RCC 7860 (cell line): Measurements from ENCODE around the gene CXCR4.
"Not testable (repeated sequence)": the region's sequence is repeated elsewhere in the genome, so short reads cannot be mapped to it uniquely, and the experiment has no call there.

Source experiments
- DNase-seq: peaks from one replicate; pipeline ENCODE4 v3.0.0-alpha.2; 2015; ENCODE audit warnings: low spot score
- FAIRE-seq: peaks from 2 replicates; lab custom pipeline; 2012; peaks lifted over from hg19 to GRCh38; lab: Jason Lieb, UNC

Gene CXCR4

GRCh38 chr2:136080114-136080513, 37.8 kb downstream of the CXCR4 start:
- no peak for DNase-seq
- no peak for FAIRE-seq

GRCh38 chr2:136077107-136077506, 40.8 kb downstream of the CXCR4 start:
- no peak for FAIRE-seq
- no peak for DNase-seq

- no peak for DNase-seq
- FAIRE-seq: no peak
Observed at GRCh38 chr2:136075476-136075875, 42.5 kb downstream of the CXCR4 start.

GRCh38 chr2:136072621-136073020, 45.3 kb downstream of the CXCR4 start:
- DNase-seq (no peak), FAIRE-seq (no peak)

- not testable (repeated sequence) for DNase-seq, FAIRE-seq
Observed at GRCh38 chr2:136071887-136072286, 46.1 kb downstream of the CXCR4 start.

GRCh38 chr2:136070913-136071312, 47.0 kb downstream of the CXCR4 start:
- DNase-seq (no peak), FAIRE-seq (no peak)

GRCh38 chr2:136069773-136070172, 48.2 kb downstream of the CXCR4 start:
- no peak for DNase-seq
- no peak for FAIRE-seq

- no peak for FAIRE-seq
- no peak for DNase-seq
Observed at GRCh38 chr2:136068581-136069227, 49.2 kb downstream of the CXCR4 start.

GRCh38 chr2:136067897-136068580, 49.9 kb downstream of the CXCR4 start:
- FAIRE-seq (no peak), DNase-seq (no peak)

GRCh38 chr2:136067459-136067858, 50.5 kb downstream of the CXCR4 start:
- FAIRE-seq (no peak), DNase-seq (no peak)

GRCh38 chr2:136065907-136066306, 52.0 kb downstream of the CXCR4 start:
- DNase-seq (no peak), FAIRE-seq (no peak)

- FAIRE-seq: no peak
- DNase-seq: no peak
Observed at GRCh38 chr2:136065384-136065783, 52.6 kb downstream of the CXCR4 start.
